ENCODE results near the gene MIA. TPM values are rescaled to one million over a fixed set of nuclear protein-coding genes. Genes with fewer than 3 reads are reported as not detected.

MIA gene
- total RNA-seq, 1 donor from 2014 or later = 1.7 TPM

DNA sequence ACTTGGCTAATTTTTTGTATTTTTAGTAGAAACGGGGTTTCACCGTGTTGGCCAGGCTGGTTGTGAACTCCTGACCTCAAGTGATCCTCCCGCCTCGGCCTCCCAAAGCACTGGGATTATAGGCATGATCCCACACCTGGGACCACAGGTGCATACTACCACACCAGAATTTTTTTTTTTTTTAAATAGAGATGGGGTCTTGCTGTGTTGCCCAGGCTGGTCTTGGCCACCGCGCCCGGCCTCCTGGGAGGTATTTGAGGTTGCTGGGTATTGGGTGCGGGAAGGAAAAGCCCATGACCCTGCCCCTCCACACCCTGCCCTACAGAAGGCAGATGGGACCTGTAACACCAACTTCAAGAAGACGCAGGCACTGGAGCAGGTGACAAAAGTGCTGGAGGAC lies 38.7 kb upstream of the MIA start:
- H3K36me3 ChIP-seq = peaks cover 95% of the 10 kb centered on the region
- no peak for DNase-seq
- H3K27ac ChIP-seq = peak overlapping the region; percentile 27
- no peaks in the 10 kb centered on the region for H3K9me3 ChIP-seq
- ATAC-seq = no peak
- peaks cover 11% of the 10 kb centered on the region for H3K4me1 ChIP-seq
- TF ChIP-seq, protein P1, sequence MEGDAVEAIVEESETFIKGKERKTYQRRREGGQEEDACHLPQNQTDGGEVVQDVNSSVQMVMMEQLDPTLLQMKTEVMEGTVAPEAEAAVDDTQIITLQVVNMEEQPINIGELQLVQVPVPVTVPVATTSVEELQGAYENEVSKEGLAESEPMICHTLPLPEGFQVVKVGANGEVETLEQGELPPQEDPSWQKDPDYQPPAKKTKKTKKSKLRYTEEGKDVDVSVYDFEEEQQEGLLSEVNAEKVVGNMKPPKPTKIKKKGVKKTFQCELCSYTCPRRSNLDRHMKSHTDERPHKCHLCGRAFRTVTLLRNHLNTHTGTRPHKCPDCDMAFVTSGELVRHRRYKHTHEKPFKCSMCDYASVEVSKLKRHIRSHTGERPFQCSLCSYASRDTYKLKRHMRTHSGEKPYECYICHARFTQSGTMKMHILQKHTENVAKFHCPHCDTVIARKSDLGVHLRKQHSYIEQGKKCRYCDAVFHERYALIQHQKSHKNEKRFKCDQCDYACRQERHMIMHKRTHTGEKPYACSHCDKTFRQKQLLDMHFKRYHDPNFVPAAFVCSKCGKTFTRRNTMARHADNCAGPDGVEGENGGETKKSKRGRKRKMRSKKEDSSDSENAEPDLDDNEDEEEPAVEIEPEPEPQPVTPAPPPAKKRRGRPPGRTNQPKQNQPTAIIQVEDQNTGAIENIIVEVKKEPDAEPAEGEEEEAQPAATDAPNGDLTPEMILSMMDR (IDR thresholded peaks at IDR 0.05) = no peak
- H3K4me3 ChIP-seq = no peak overlapping the region
- intact Hi-C loops (cut with DNase I) = no loop called here
- H3K27me3 ChIP-seq (ENCODE audit: low read depth) = no peaks in the 10 kb centered on the region

GRCh38 chr19:40737102-40737644 lies 38.1 kb upstream of the MIA start:
- intact Hi-C loops (cut with DNase I) = no loop called here
- Histone ChIP-seq H3K9me3 (no peaks in the 10 kb centered on the region), H3K27ac (no peak overlapping the region), H3K36me3 (peaks cover 90% of the 10 kb centered on the region), H3K4me1 (peaks cover 11% of the 10 kb centered on the region), H3K4me3 (no peak overlapping the region), H3K27me3 (ENCODE audit: low read depth) (no peaks in the 10 kb centered on the region)
- no peak for DNase-seq
- TF ChIP-seq, protein P1 (IDR thresholded peaks at IDR 0.05) = no peak
- ATAC-seq = no peak

- ATAC-seq = no peak
- Histone ChIP-seq H3K27ac (peak overlapping the region; percentile 75), H3K27me3 (ENCODE audit: low read depth) (no peaks in the 10 kb centered on the region), H3K9me3 (no peaks in the 10 kb centered on the region), H3K4me3 (no peak overlapping the region), H3K36me3 (peaks cover 69% of the 10 kb centered on the region), H3K4me1 (peaks cover 14% of the 10 kb centered on the region)
- TF ChIP-seq, protein P1 (IDR thresholded peaks at IDR 0.05) = no peak
- DNase-seq = no peak
- intact Hi-C loops (cut with DNase I) = no loop called here
Observed at GRCh38 chr19:40739030-40739839, 36.1 kb upstream of the MIA start.

GRCh38 chr19:40739871-40740703 lies 35.2 kb upstream of the MIA start:
- peak overlapping the region; percentile 75 for H3K27ac ChIP-seq
- intact Hi-C loops (cut with DNase I) = no loop called here
- DNase-seq (no peak), ATAC-seq (no peak)
- H3K4me1 ChIP-seq = peaks cover 21% of the 10 kb centered on the region
- H3K4me3 ChIP-seq = peak overlapping the region; percentile 7
- H3K9me3 ChIP-seq = no peaks in the 10 kb centered on the region
- H3K36me3 ChIP-seq = peaks cover 61% of the 10 kb centered on the region
- no peaks in the 10 kb centered on the region for H3K27me3 ChIP-seq (ENCODE audit: low read depth)
- TF ChIP-seq, protein P1 (IDR thresholded peaks at IDR 0.05) = no peak

GRCh38 chr19:40740747-40741146 lies 34.6 kb upstream of the MIA start:
- intact Hi-C loops (cut with DNase I) = no loop called here
- Histone ChIP-seq H3K27ac (peak overlapping the region; percentile 75), H3K9me3 (no peaks in the 10 kb centered on the region), H3K36me3 (peaks cover 54% of the 10 kb centered on the region), H3K27me3 (ENCODE audit: low read depth) (no peaks in the 10 kb centered on the region), H3K4me3 (peak overlapping the region; percentile 7), H3K4me1 (peaks cover 28% of the 10 kb centered on the region)
- DNase-seq = no peak
- TF ChIP-seq, protein P1 (IDR thresholded peaks at IDR 0.05) = no peak
- peak in 1 of 2 donors; percentile 3 for ATAC-seq
